Astrocyte of the hippocampus (primary cell): ENCODE results near the gene FRS2.
"Not testable (repeated sequence)": the region's sequence is repeated elsewhere in the genome, so short reads cannot be mapped to it uniquely, and the experiment has no call there.

Experiments used
- DNase-seq: peaks from one replicate; pipeline ENCODE4 v3.0.0; 2011; ENCODE audit warnings: low read depth, low spot score

The FRS2 gene

DNA sequence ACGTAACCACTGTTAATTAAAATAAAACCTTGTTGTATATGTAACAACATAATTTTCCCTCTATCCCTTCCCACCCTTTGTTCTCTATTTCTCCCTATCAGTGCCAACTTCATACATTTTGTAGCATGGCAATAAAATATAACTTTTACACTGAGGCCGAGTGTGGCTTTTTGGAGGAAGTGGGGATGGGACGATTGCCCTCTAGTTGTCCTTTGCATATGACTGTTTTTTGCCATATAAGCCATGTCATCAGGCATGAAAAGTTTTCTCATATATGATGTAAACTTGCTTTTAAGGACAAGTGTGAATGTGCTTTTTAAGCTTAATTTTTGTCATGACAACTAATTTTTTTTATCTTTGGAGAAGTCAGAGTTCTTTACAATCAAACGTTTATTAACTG is 108.8 kb downstream of the FRS2 start:
- no peak for DNase-seq

GRCh38 chr12:69580074-69580473 is 109.9 kb downstream of the FRS2 start:
- no peak for DNase-seq

GRCh38 chr12:69583203-69583602 is 113.0 kb downstream of the FRS2 start:
- peak; percentile 9 for DNase-seq

GRCh38 chr12:69585189-69586062 is 115.2 kb downstream of the FRS2 start, which contains the start of gene CCT2:
Gene CCT2, plus strand, starts transcription at chr12:69585459. Its CDS starts 63 bp downstream, at chr12:69585522.
- DNase-seq, result peak; percentile 99

DNA sequence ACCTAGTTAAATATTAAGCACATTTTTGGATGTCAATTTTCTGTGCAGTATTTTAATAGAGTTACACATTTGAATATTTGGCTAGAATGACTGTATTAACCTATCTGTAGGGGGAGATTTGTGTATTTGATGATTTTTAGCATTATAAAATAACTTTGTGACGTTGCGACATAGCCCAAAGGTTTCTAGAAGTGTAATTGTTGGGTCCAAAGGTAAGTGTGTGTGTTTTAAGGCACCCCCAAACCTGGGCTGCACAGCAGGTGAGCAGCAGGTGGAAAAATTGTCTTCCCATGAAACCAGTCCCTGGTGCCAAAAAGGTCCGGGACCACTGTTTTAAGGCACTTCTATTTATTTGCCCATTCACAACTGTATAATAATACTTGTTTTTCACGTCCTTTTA is 118.3 kb downstream of the FRS2 start:
- no peak for DNase-seq

DNA sequence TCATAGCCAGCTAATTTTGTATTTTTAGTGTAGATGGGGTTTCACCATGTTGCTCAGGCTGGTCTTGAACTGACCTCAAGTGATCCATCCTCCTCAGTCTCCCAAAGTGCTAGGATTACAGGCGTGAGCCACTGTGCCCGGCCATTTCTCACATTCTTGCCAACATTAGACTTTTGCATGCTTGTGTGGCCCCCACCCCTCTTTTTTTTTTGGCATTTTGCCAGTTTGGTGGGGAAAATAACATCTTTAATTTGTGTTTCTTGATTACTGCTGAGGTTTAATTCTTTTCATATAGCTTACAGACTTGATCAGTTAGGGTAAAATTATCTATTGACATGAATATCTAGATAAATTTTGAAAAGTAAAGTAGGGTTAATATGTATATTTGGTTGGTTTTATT is 118.9 kb downstream of the FRS2 start:
- no peak for DNase-seq

DNA sequence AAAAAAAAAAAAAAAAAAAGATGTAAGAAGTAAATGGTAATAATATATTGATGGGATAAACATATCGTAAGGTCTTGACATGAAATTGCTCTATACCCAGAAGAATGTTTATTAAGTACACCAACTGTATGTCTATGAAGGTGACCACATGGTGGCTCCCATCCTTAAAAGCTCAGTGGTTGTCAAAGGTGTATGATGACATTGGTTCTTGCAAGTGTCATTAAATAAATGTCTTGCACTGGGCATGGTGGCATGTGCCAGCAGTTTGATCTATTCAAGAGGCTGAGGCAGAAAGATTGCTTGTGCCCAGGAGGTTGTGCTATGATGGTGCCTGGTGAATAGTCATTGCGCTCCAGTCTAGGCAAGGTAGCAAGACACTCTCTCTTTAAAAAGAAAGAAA is 125.5 kb downstream of the FRS2 start:
- DNase-seq, result no peak

DNA sequence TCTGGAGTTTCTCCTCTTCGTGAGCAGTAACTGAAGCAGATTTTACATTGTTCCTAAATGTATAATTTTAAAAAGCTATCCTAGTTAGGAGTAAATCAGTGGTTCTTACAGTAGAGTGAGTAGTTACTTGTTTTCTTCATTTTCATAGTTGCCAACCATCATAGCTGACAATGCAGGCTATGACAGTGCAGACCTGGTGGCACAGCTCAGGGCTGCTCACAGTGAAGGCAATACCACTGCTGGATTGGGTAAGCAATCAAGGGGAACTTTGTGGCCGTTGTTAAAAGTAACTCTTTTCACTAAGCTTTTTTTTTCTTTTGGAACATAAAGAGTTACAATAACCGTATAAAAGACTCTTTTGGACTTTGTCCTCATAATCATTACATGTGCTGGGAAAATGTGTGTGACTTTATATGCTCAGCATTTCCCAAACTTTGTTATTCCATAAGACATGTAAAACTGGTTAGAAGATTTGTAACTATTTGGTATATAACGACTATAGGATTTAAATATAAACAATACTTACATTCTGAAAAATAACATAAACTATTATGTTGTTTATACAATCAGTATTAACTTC is 128.1 kb downstream of the FRS2 start:
- no peak for DNase-seq

- no peak for DNase-seq
Measured at GRCh38 chr12:69600804-69601203, 130.6 kb downstream of the FRS2 start.

- DNase-seq, result no peak
Measured at GRCh38 chr12:69601962-69602685, 131.9 kb downstream of the FRS2 start.

- DNase-seq, result no peak
Measured at GRCh38 chr12:69602954-69603353, 132.8 kb downstream of the FRS2 start.

- not testable (repeated sequence) for DNase-seq
Measured at GRCh38 chr12:69603556-69603955, 133.4 kb downstream of the FRS2 start.

DNA sequence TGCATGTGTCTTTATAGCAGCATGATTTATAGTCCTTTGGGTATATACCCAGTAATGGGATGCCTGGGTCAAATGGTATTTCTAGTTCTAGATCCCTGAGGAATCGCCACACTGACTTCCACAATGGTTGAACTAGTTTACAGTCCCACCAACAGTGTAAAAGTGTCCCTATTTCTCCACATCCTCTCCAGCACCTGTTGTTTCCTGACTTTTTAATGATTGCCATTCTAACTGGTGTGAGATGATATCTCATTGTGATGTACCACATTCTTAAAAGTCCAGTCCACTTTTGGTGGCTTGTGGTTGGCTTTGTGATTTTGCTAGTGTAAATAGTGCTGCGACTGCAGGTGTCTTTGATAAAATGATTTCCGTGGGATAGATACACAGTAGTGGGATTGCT is 134.1 kb downstream of the FRS2 start:
- DNase-seq, result not testable (repeated sequence)

DNA sequence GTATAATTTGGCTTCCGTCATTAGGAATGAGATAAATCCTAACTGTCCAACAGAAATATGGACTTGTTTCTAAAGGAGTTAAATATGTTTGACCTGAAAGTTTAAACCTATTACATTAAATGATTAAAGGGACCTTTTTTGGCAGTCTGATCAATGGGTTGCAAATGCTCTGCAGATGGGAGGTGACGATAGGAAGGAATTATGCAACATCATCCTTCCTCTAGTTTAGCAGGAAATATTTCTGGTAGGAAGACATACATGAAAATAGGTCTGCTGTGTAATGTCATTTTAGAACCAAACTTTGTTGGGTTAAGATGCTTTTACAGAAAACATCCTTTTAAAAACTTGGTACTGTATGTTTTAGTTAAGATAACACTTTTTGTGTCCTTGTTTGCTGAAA is 137.9 kb downstream of the FRS2 start:
- no peak for DNase-seq

DNA sequence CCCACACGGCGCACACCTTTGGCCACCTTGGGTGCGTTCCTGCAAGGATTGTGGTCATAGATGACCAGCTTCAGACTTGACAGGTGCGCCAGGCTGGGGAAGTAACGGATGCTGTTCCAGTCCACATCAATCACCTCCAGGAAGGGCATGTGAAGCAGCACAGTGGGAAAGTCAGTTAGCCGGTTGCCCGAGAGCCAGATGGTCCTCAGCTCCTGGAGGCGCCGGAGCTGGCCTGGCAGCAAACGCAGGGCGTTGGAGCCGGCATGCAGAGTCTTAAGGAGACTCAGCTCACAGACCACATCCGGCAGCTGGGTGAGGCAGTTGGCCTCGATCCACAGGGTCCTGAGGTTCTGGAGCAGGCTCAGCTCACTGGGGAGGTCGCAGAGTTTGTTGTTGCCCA is 139.9 kb downstream of the FRS2 start:
- DNase-seq, result no peak

- no peak for DNase-seq
Measured at GRCh38 chr12:69610729-69611128, 140.5 kb downstream of the FRS2 start, which contains the start of gene LRRC10. Gene LRRC10, minus strand, starts transcription at chr12:69610907. Its CDS starts 69 bp downstream, at chr12:69610838.

DNA sequence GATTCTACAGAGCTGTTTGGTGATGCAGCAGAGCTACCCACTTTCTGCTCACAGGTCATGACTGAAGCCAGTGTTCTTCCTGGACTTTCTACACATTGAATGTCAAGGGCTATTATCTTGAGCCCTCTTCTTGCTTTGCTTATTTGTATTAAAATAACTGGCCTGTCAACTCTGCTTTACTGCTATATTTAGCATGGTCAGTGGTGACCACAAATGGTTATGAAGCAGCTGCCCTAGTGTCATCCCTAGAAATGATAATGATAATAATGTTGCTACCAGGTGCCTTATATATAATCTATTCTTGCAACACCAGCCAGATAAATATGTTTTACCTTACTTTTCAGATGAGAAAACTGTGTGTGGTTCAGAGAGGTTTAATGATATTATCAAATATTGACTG is 143.2 kb downstream of the FRS2 start:
- no peak for DNase-seq

DNA sequence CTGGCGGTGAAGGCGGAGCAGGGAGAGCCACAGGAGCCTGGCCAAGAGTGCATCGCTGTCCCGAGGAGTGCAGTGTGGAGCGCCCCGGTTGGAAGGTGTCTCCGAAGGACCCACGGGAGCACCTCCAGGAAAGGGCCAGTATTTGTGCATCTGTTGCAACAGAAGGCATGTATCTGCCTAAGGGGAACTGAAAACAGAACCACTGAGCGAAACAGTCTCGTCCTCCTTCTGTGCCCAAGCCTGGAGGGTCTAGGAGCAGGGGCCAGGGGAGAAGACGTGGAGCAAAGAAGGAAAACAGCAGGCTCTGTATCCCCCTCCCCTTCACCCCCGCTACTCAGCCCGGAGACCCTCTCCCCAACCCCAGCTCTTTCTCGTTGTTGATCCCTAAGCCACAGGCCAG is 145.8 kb downstream of the FRS2 start:
- DNase-seq, result no peak

GRCh38 chr12:69619050-69619449 is 148.9 kb downstream of the FRS2 start:
- no peak for DNase-seq

GRCh38 chr12:69620077-69620476 is 149.9 kb downstream of the FRS2 start:
- DNase-seq, result no peak

DNA sequence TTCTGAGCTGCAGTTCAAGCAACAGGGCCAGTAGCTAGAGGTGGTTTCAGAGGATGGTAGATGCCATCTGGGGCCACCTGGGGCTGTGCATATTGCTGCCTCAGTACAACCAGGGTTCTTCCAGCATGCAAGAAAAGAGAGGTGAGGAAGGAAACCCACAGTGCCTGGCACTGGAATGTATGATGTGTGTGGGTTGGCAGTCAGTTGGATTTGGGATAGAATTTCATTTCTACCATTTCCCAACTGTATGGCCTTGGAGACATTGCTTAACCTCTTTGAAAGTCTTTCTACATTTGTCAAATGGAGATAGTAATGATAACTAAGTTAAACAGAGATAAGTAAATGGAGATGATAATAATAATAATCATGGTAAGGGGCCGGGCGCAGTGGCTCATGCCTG is 150.7 kb downstream of the FRS2 start:
- DNase-seq, result no peak

DNA sequence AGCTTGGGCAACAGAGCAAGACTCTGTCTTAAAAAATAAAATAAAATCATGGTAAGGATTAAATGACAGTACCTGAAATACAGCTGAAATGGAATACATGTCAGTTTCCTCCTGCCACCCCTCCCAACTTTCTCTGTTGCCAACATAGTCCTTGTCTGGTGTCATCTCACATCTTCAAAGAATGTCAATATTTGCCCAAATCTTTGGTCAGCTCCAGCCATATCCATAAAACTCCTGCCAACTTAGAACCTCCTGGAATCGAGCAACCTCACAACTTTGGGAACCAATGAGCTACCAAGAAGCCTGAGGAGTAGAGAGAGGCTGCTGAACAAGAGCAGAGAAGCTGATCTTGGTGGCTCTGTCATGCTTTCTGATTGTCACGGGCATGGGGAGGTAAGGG is 151.4 kb downstream of the FRS2 start:
- no peak for DNase-seq
